Measurements from ENCODE around the gene P4HA2.

The P4HA2 gene

GRCh38 chr5:132223861-132224260 lies 3.8 kb downstream of the P4HA2 start:
- DNase-seq (ENCODE audit: low spot score) = no peak

GRCh38 chr5:132222649-132223038 lies 5.0 kb downstream of the P4HA2 start:
- DNase-seq (ENCODE audit: low spot score) = no peak

- DNase-seq (ENCODE audit: low spot score) = peak; percentile 42
Observed at GRCh38 chr5:132221781-132222648, 5.6 kb downstream of the P4HA2 start.

GRCh38 chr5:132220491-132220890 lies 7.2 kb downstream of the P4HA2 start:
- no peak for DNase-seq (ENCODE audit: low spot score)

- DNase-seq (ENCODE audit: low spot score) = no peak
Observed at GRCh38 chr5:132219981-132220380, 7.7 kb downstream of the P4HA2 start.

- no peak for DNase-seq (ENCODE audit: low spot score)
Observed at GRCh38 chr5:132219289-132219970, 8.2 kb downstream of the P4HA2 start.

- no peak for DNase-seq (ENCODE audit: low spot score)
Observed at GRCh38 chr5:132218321-132218720, 9.3 kb downstream of the P4HA2 start.

GRCh38 chr5:132215329-132215728 lies 12.3 kb downstream of the P4HA2 start:
- peak; percentile 44 for DNase-seq (ENCODE audit: low spot score)

- DNase-seq (ENCODE audit: low spot score) = no peak
Observed at GRCh38 chr5:132214491-132214890, 13.2 kb downstream of the P4HA2 start.

GRCh38 chr5:132213666-132214065 lies 14.0 kb downstream of the P4HA2 start:
- DNase-seq (ENCODE audit: low spot score) = no peak

- no peak for DNase-seq (ENCODE audit: low spot score)
Observed at GRCh38 chr5:132211787-132212186, 15.9 kb downstream of the P4HA2 start.

- DNase-seq (ENCODE audit: low spot score) = no peak
Observed at GRCh38 chr5:132210944-132211343, 16.7 kb downstream of the P4HA2 start.

GRCh38 chr5:132209901-132210545 lies 17.6 kb downstream of the P4HA2 start:
- no peak for DNase-seq (ENCODE audit: low spot score)

- no peak for DNase-seq (ENCODE audit: low spot score)
Observed at GRCh38 chr5:132209131-132209530, 18.5 kb downstream of the P4HA2 start.

GRCh38 chr5:132207778-132208177 lies 19.9 kb downstream of the P4HA2 start:
- no peak for DNase-seq (ENCODE audit: low spot score)

- DNase-seq (ENCODE audit: low spot score) = no peak
Observed at GRCh38 chr5:132206782-132207181, 20.9 kb downstream of the P4HA2 start.

- DNase-seq (ENCODE audit: low spot score) = no peak
Observed at GRCh38 chr5:132205385-132206125, 22.1 kb downstream of the P4HA2 start.

- DNase-seq (ENCODE audit: low spot score) = no peak
Observed at GRCh38 chr5:132204371-132205135, 23.1 kb downstream of the P4HA2 start.

- no peak for DNase-seq (ENCODE audit: low spot score)
Observed at GRCh38 chr5:132203916-132204315, 23.7 kb downstream of the P4HA2 start.

GRCh38 chr5:132203464-132203818 lies 24.2 kb downstream of the P4HA2 start:
- DNase-seq (ENCODE audit: low spot score) = no peak

GRCh38 chr5:132202711-132203463 lies 24.8 kb downstream of the P4HA2 start:
- no peak for DNase-seq (ENCODE audit: low spot score)

Data from pons (tissue), 1 donor.